ENCODE measurements around the gene FBLL1. TPM values are rescaled to one million over a fixed set of nuclear protein-coding genes. Genes with fewer than 3 reads are reported as not detected.

The FBLL1 gene
- total and polyA plus RNA-seq, 9 of the 15 experiments (the other 6 are each of a cell fraction or from before 2014, with no cell fraction given) = not detected

- TF ChIP-seq HMGXB4 (CRISPR knock-in tag; IDR thresholded peaks at IDR 0.05) (no peak), KLF10 (CRISPR knock-in tag; IDR thresholded peaks at IDR 0.05) (no peak), XRCC3 (IDR thresholded peaks at IDR 0.05) (no peak), ZNF3 (CRISPR knock-in tag; IDR thresholded peaks at IDR 0.05) (no peak), RBBP5 (IDR thresholded peaks at IDR 0.05; ENCODE audit: borderline replicate concordance, insufficient read depth, low read length, poor library complexity, severe bottlenecking) (no peak), ATF2 (CRISPR knock-in tag; IDR thresholded peaks at IDR 0.05) (no peak), RHOXF2B (CRISPR knock-in tag; conservative IDR thresholded peaks at IDR 0.05) (no peak), ZNF24 (IDR thresholded peaks at IDR 0.05) (no peak), FOXA1 (IDR thresholded peaks at IDR 0.05; ENCODE audit: borderline replicate concordance) (no peak), MXI1 (IDR thresholded peaks at IDR 0.05; ENCODE audit: low read depth, low read length) (no peak), CC2D1A (IDR thresholded peaks at IDR 0.05) (no peak), HINFP (tag; conservative IDR thresholded peaks at IDR 0.05; ENCODE audit: low read depth) (no peak), HNRNPH1 (optimal IDR thresholded peaks at IDR 0.05; ENCODE audit: low read depth, low read length) (no peak), ZNF408 (CRISPR knock-in tag; IDR thresholded peaks at IDR 0.05; ENCODE audit: low read depth) (no peak), ZNF280B (CRISPR knock-in tag; IDR thresholded peaks at IDR 0.05) (no peak), NBN (IDR thresholded peaks at IDR 0.05; ENCODE audit: low read depth) (no peak), HDGF (IDR thresholded peaks at IDR 0.05) (no peak), SMAD4 (CRISPR knock-in tag; conservative IDR thresholded peaks at IDR 0.05) (no peak), RBM15 (IDR thresholded peaks at IDR 0.05; ENCODE audit: insufficient read depth, low read length) (no peak), STAT6 (CRISPR knock-in tag; IDR thresholded peaks at IDR 0.05) (no peak)
Measured at GRCh38 chr5:168579488-168580226, 50.6 kb downstream of the FBLL1 start (continued).

All from K562 (cell line).